ENCODE results near the gene BASP1.

BASP1 gene

GRCh38 chr5:17279487-17279886 is 62.1 kb downstream of the BASP1 start:
- Histone ChIP-seq H3K4me3 (ENCODE audit: low read length in 2 of 2) (no peak overlapping the region), H3K9me3 (ENCODE audit: control insufficient read depth in 2 of 2, low read length in 2 of 2) (no peaks in the 10 kb centered on the region), H3K27ac (ENCODE audit: low read depth in 2 of 2, low read length in 2 of 2) (no peak overlapping the region), H3K4me1 (ENCODE audit: control insufficient read depth in 2 of 2, insufficient read depth in 2 of 2, low read length in 2 of 2) (no peaks in the 10 kb centered on the region), H3K9ac (ENCODE audit: low read depth in 1 of 2, low read length in 2 of 2) (no peak overlapping the region), H3K27me3 (ENCODE audit: control insufficient read depth in 2 of 2, insufficient read depth in 2 of 2, low read length in 2 of 2) (no peaks in the 10 kb centered on the region), H3K36me3 (ENCODE audit: control insufficient read depth in 2 of 2, insufficient read depth in 2 of 2, low read length in 2 of 2) (no peaks in the 10 kb centered on the region)

- no peak overlapping the region for H3K9ac ChIP-seq (ENCODE audit: low read depth in 1 of 2, low read length in 2 of 2)
- no peaks in the 10 kb centered on the region for H3K27me3 ChIP-seq (ENCODE audit: control insufficient read depth in 2 of 2, insufficient read depth in 2 of 2, low read length in 2 of 2)
- H3K4me3 ChIP-seq (ENCODE audit: low read length in 2 of 2): no peak overlapping the region
- no peaks in the 10 kb centered on the region for H3K36me3 ChIP-seq (ENCODE audit: control insufficient read depth in 2 of 2, insufficient read depth in 2 of 2, low read length in 2 of 2)
- H3K4me1 ChIP-seq (ENCODE audit: control insufficient read depth in 2 of 2, insufficient read depth in 2 of 2, low read length in 2 of 2): no peaks in the 10 kb centered on the region
- no peaks in the 10 kb centered on the region for H3K9me3 ChIP-seq (ENCODE audit: control insufficient read depth in 2 of 2, low read length in 2 of 2)
- H3K27ac ChIP-seq (ENCODE audit: low read depth in 2 of 2, low read length in 2 of 2): no peak overlapping the region
Measured at GRCh38 chr5:17282283-17283120, 65.1 kb downstream of the BASP1 start.

- Histone ChIP-seq H3K4me3 (ENCODE audit: low read length in 2 of 2) (no peak overlapping the region), H3K27ac (ENCODE audit: low read depth in 2 of 2, low read length in 2 of 2) (no peak overlapping the region), H3K36me3 (ENCODE audit: control insufficient read depth in 2 of 2, insufficient read depth in 2 of 2, low read length in 2 of 2) (no peaks in the 10 kb centered on the region), H3K9me3 (ENCODE audit: control insufficient read depth in 2 of 2, low read length in 2 of 2) (no peaks in the 10 kb centered on the region), H3K4me1 (ENCODE audit: control insufficient read depth in 2 of 2, insufficient read depth in 2 of 2, low read length in 2 of 2) (no peaks in the 10 kb centered on the region), H3K9ac (ENCODE audit: low read depth in 1 of 2, low read length in 2 of 2) (no peak overlapping the region), H3K27me3 (ENCODE audit: control insufficient read depth in 2 of 2, insufficient read depth in 2 of 2, low read length in 2 of 2) (no peaks in the 10 kb centered on the region)
Measured at GRCh38 chr5:17283121-17283415, 65.6 kb downstream of the BASP1 start.

- H3K9me3 ChIP-seq (ENCODE audit: control insufficient read depth in 2 of 2, low read length in 2 of 2): no peaks in the 10 kb centered on the region
- H3K9ac ChIP-seq (ENCODE audit: low read depth in 1 of 2, low read length in 2 of 2): no peak overlapping the region
- H3K4me1 ChIP-seq (ENCODE audit: control insufficient read depth in 2 of 2, insufficient read depth in 2 of 2, low read length in 2 of 2): no peaks in the 10 kb centered on the region
- no peaks in the 10 kb centered on the region for H3K27me3 ChIP-seq (ENCODE audit: control insufficient read depth in 2 of 2, insufficient read depth in 2 of 2, low read length in 2 of 2)
- H3K27ac ChIP-seq (ENCODE audit: low read depth in 2 of 2, low read length in 2 of 2): no peak overlapping the region
- no peak overlapping the region for H3K4me3 ChIP-seq (ENCODE audit: low read length in 2 of 2)
- no peaks in the 10 kb centered on the region for H3K36me3 ChIP-seq (ENCODE audit: control insufficient read depth in 2 of 2, insufficient read depth in 2 of 2, low read length in 2 of 2)
Measured at GRCh38 chr5:17287501-17288155, 70.2 kb downstream of the BASP1 start.

- H3K4me3 ChIP-seq (ENCODE audit: low read length in 2 of 2): no peak overlapping the region
- H3K27me3 ChIP-seq (ENCODE audit: control insufficient read depth in 2 of 2, insufficient read depth in 2 of 2, low read length in 2 of 2): no peaks in the 10 kb centered on the region
- H3K9ac ChIP-seq (ENCODE audit: low read depth in 1 of 2, low read length in 2 of 2): no peak overlapping the region
- H3K27ac ChIP-seq (ENCODE audit: low read depth in 2 of 2, low read length in 2 of 2): no peak overlapping the region
- H3K4me1 ChIP-seq (ENCODE audit: control insufficient read depth in 2 of 2, insufficient read depth in 2 of 2, low read length in 2 of 2): no peaks in the 10 kb centered on the region
- H3K9me3 ChIP-seq (ENCODE audit: control insufficient read depth in 2 of 2, low read length in 2 of 2): no peaks in the 10 kb centered on the region
- no peaks in the 10 kb centered on the region for H3K36me3 ChIP-seq (ENCODE audit: control insufficient read depth in 2 of 2, insufficient read depth in 2 of 2, low read length in 2 of 2)
Measured at GRCh38 chr5:17288570-17288969, 71.1 kb downstream of the BASP1 start.

GRCh38 chr5:17289681-17290539 is 72.5 kb downstream of the BASP1 start:
- no peaks in the 10 kb centered on the region for H3K4me1 ChIP-seq (ENCODE audit: control insufficient read depth in 2 of 2, insufficient read depth in 2 of 2, low read length in 2 of 2)
- no peaks in the 10 kb centered on the region for H3K27me3 ChIP-seq (ENCODE audit: control insufficient read depth in 2 of 2, insufficient read depth in 2 of 2, low read length in 2 of 2)
- H3K9ac ChIP-seq (ENCODE audit: low read depth in 1 of 2, low read length in 2 of 2): no peak overlapping the region

GRCh38 chr5:17290540-17290974 is 73.1 kb downstream of the BASP1 start:
- H3K4me3 ChIP-seq (ENCODE audit: low read length in 2 of 2): no peak overlapping the region
- no peaks in the 10 kb centered on the region for H3K4me1 ChIP-seq (ENCODE audit: control insufficient read depth in 2 of 2, insufficient read depth in 2 of 2, low read length in 2 of 2)
- H3K27me3 ChIP-seq (ENCODE audit: control insufficient read depth in 2 of 2, insufficient read depth in 2 of 2, low read length in 2 of 2): no peaks in the 10 kb centered on the region
- no peaks in the 10 kb centered on the region for H3K36me3 ChIP-seq (ENCODE audit: control insufficient read depth in 2 of 2, insufficient read depth in 2 of 2, low read length in 2 of 2)
- no peak overlapping the region for H3K27ac ChIP-seq (ENCODE audit: low read depth in 2 of 2, low read length in 2 of 2)
- no peak overlapping the region for H3K9ac ChIP-seq (ENCODE audit: low read depth in 1 of 2, low read length in 2 of 2)
- H3K9me3 ChIP-seq (ENCODE audit: control insufficient read depth in 2 of 2, low read length in 2 of 2): no peaks in the 10 kb centered on the region

More at GRCh38 chr5:17289681-17290539, 72.5 kb downstream of the BASP1 start:
- Histone ChIP-seq H3K4me3 (ENCODE audit: low read length in 2 of 2) (no peak overlapping the region), H3K27ac (ENCODE audit: low read depth in 2 of 2, low read length in 2 of 2) (no peak overlapping the region), H3K9me3 (ENCODE audit: control insufficient read depth in 2 of 2, low read length in 2 of 2) (no peaks in the 10 kb centered on the region), H3K36me3 (ENCODE audit: control insufficient read depth in 2 of 2, insufficient read depth in 2 of 2, low read length in 2 of 2) (no peaks in the 10 kb centered on the region)

GRCh38 chr5:17292434-17293015 is 75.1 kb downstream of the BASP1 start:
- H3K4me3 ChIP-seq (ENCODE audit: low read length in 2 of 2): no peak overlapping the region
- H3K9ac ChIP-seq (ENCODE audit: low read depth in 1 of 2, low read length in 2 of 2): no peak overlapping the region
- no peaks in the 10 kb centered on the region for H3K36me3 ChIP-seq (ENCODE audit: control insufficient read depth in 2 of 2, insufficient read depth in 2 of 2, low read length in 2 of 2)
- no peaks in the 10 kb centered on the region for H3K9me3 ChIP-seq (ENCODE audit: control insufficient read depth in 2 of 2, low read length in 2 of 2)
- H3K27ac ChIP-seq (ENCODE audit: low read depth in 2 of 2, low read length in 2 of 2): no peak overlapping the region
- no peaks in the 10 kb centered on the region for H3K27me3 ChIP-seq (ENCODE audit: control insufficient read depth in 2 of 2, insufficient read depth in 2 of 2, low read length in 2 of 2)
- no peaks in the 10 kb centered on the region for H3K4me1 ChIP-seq (ENCODE audit: control insufficient read depth in 2 of 2, insufficient read depth in 2 of 2, low read length in 2 of 2)

- Histone ChIP-seq H3K4me3 (ENCODE audit: low read length in 2 of 2) (no peak overlapping the region), H3K4me1 (ENCODE audit: control insufficient read depth in 2 of 2, insufficient read depth in 2 of 2, low read length in 2 of 2) (no peaks in the 10 kb centered on the region), H3K36me3 (ENCODE audit: control insufficient read depth in 2 of 2, insufficient read depth in 2 of 2, low read length in 2 of 2) (no peaks in the 10 kb centered on the region), H3K9ac (ENCODE audit: low read depth in 1 of 2, low read length in 2 of 2) (no peak overlapping the region), H3K27me3 (ENCODE audit: control insufficient read depth in 2 of 2, insufficient read depth in 2 of 2, low read length in 2 of 2) (no peaks in the 10 kb centered on the region), H3K27ac (ENCODE audit: low read depth in 2 of 2, low read length in 2 of 2) (no peak overlapping the region), H3K9me3 (ENCODE audit: control insufficient read depth in 2 of 2, low read length in 2 of 2) (no peaks in the 10 kb centered on the region)
Measured at GRCh38 chr5:17294639-17295311, 77.3 kb downstream of the BASP1 start.

Data from mucosa of rectum (tissue), 2 donors.